ENCODE data around the gene NFIC. TPM values are rescaled to one million over a fixed set of nuclear protein-coding genes. Genes with fewer than 3 reads are reported as not detected.
"Not testable (repeated sequence)": the region's sequence is repeated elsewhere in the genome, so short reads cannot be mapped to it uniquely, and the experiment has no call there.

Gene NFIC
- total and polyA plus RNA-seq, 2 donors from 2014 or later: 20.3 to 173 TPM

GRCh38 chr19:3375221-3376090 is 9.1 kb downstream of the NFIC start:
- Histone ChIP-seq H3K9me3 (ENCODE audit: control insufficient read depth in 2 of 3, insufficient read depth in 1 of 3, low read length in 3 of 3) (no peaks in the 10 kb centered on the region), H3K9ac (ENCODE audit: low read length in 3 of 3) (peak overlapping the region in 2 of 3 donors; percentile 10 to 15), H3K27me3 (ENCODE audit: control insufficient read depth, insufficient read depth, low read length) (no peaks in the 10 kb centered on the region), H3K36me3 (ENCODE audit: control insufficient read depth in 2 of 3, insufficient read depth in 3 of 3, low read length in 3 of 3) (no peaks in the 10 kb centered on the region), H3K4me1 (ENCODE audit: control insufficient read depth in 2 of 3, insufficient read depth in 2 of 3, low read depth in 1 of 3, low read length in 3 of 3) (peaks cover 0 to 25% (median 7%) of the 10 kb centered on the region in 3 donors), H3K4me3 (ENCODE audit: low read length in 3 of 3) (no peak overlapping the region), H3K27ac (ENCODE audit: low read depth in 2 of 2, low read length in 2 of 2) (peak overlapping the region; percentile 94)
- no peak for TF ChIP-seq CTCF (IDR thresholded peaks at IDR 0.05; ENCODE audit: borderline replicate concordance, extremely low read depth, insufficient read depth)
- intact Hi-C loops (cut with DNase I): no loop called here
- DNase-seq (peak in 2 of 5 donors; percentile 34 to 94), FAIRE-seq (no peak)

GRCh38 chr19:3376091-3376455 is 9.7 kb downstream of the NFIC start:
- DNase-seq: not testable (repeated sequence)

GRCh38 chr19:3378352-3379150 is 12.2 kb downstream of the NFIC start:
- H3K9me3 ChIP-seq (ENCODE audit: control insufficient read depth in 2 of 3, insufficient read depth in 1 of 3, low read length in 3 of 3): no peaks in the 10 kb centered on the region
- H3K27me3 ChIP-seq (ENCODE audit: control insufficient read depth, insufficient read depth, low read length): no peaks in the 10 kb centered on the region
- FAIRE-seq (no peak), DNase-seq (no peak)
- TF ChIP-seq CTCF (IDR thresholded peaks at IDR 0.05; ENCODE audit: borderline replicate concordance, extremely low read depth, insufficient read depth): no peak
- peaks cover 0 to 8% (median 2%) of the 10 kb centered on the region in 3 donors for H3K36me3 ChIP-seq (ENCODE audit: control insufficient read depth in 2 of 3, insufficient read depth in 3 of 3, low read length in 3 of 3)
- H3K4me1 ChIP-seq (ENCODE audit: control insufficient read depth in 2 of 3, insufficient read depth in 2 of 3, low read depth in 1 of 3, low read length in 3 of 3): peaks cover 0 to 33% (median 2%) of the 10 kb centered on the region in 3 donors
- no peak overlapping the region for H3K27ac ChIP-seq (ENCODE audit: low read depth in 2 of 2, low read length in 2 of 2)
- peak overlapping the region in 1 of 3 donors; percentile 26 for H3K9ac ChIP-seq (ENCODE audit: low read length in 3 of 3)
- intact Hi-C loops (cut with DNase I): no loop called here
- H3K4me3 ChIP-seq (ENCODE audit: low read length in 3 of 3): no peak overlapping the region

More at GRCh38 chr19:3376091-3376455, 9.7 kb downstream of the NFIC start:
- H3K4me1 ChIP-seq (ENCODE audit: control insufficient read depth in 2 of 3, insufficient read depth in 2 of 3, low read depth in 1 of 3, low read length in 3 of 3): peaks cover 0 to 20% (median 7%) of the 10 kb centered on the region in 3 donors
- H3K27me3 ChIP-seq (ENCODE audit: control insufficient read depth, insufficient read depth, low read length); H3K9me3 ChIP-seq (ENCODE audit: control insufficient read depth in 2 of 3, insufficient read depth in 1 of 3, low read length in 3 of 3); H3K4me3 ChIP-seq (ENCODE audit: low read length in 3 of 3); intact Hi-C loops (cut with DNase I); H3K36me3 ChIP-seq (ENCODE audit: control insufficient read depth in 2 of 3, insufficient read depth in 3 of 3, low read length in 3 of 3); FAIRE-seq: not testable (repeated sequence)
- peak overlapping the region; percentile 94 for H3K27ac ChIP-seq (ENCODE audit: low read depth in 2 of 2, low read length in 2 of 2)
- peak overlapping the region in 1 of 3 donors; percentile 10 for H3K9ac ChIP-seq (ENCODE audit: low read length in 3 of 3)

DNA sequence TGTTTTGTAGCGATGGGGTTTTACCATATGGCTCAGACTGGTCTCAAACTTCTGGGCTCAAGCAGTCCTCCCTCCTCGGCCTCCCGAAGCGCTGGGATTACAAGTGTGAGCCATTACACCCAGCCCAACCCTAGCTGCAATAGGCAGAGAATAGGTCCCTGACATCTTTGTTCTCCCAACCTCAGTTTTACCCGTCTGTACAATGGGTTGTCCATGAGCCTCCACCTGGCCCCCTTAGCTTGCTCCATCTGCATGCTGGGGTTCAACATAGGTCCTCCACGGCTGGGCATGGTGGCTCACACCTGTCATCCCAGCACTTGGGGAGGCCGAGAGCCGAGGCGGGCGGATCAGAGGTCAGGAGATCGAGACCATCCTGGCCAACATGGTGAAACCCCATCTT is 14.4 kb downstream of the NFIC start:
- H3K36me3 ChIP-seq (ENCODE audit: control insufficient read depth in 2 of 3, insufficient read depth in 3 of 3, low read length in 3 of 3): peaks cover 0 to 8% (median 2%) of the 10 kb centered on the region in 3 donors
- no peak overlapping the region for H3K9ac ChIP-seq (ENCODE audit: low read length in 3 of 3)
- no peak for TF ChIP-seq CTCF (IDR thresholded peaks at IDR 0.05; ENCODE audit: borderline replicate concordance, extremely low read depth, insufficient read depth)
- DNase-seq (no peak), FAIRE-seq (no peak)
- H3K4me3 ChIP-seq (ENCODE audit: low read length in 3 of 3): no peak overlapping the region
- H3K9me3 ChIP-seq (ENCODE audit: control insufficient read depth in 2 of 3, insufficient read depth in 1 of 3, low read length in 3 of 3): no peaks in the 10 kb centered on the region
- no peaks in the 10 kb centered on the region for H3K27me3 ChIP-seq (ENCODE audit: control insufficient read depth, insufficient read depth, low read length)
- intact Hi-C loops (cut with DNase I): no loop called here
- H3K27ac ChIP-seq (ENCODE audit: low read depth in 2 of 2, low read length in 2 of 2): no peak overlapping the region
- H3K4me1 ChIP-seq (ENCODE audit: control insufficient read depth in 2 of 3, insufficient read depth in 2 of 3, low read depth in 1 of 3, low read length in 3 of 3): peaks cover 0 to 24% (median 8%) of the 10 kb centered on the region in 3 donors

Measured in kidney (tissue), 14 donors.